H1 (cell line): ENCODE measurements around the gene PTPRR. TPM values are rescaled to one million over a fixed set of nuclear protein-coding genes. Genes with fewer than 3 reads are reported as not detected.

Source experiments
- CEBPB ChIP-seq: IDR thresholded peaks from 2 replicates; pipeline ENCODE4 v1.6.1; 2012; ENCODE audit warnings: low read depth, low read length
- CTCF ChIP-seq, 3 experiments: IDR thresholded peaks; 1 replicate in 2 of 3; 2 replicates in 1 of 3; pipeline versions ENCODE4 v1.5.1 to v1.6.1; 2011; ENCODE audit warnings: low read length in 3 of 3, mild to moderate bottlenecking in 3 of 3, inconsistent platforms in 2 of 3, low read depth in 1 of 3, moderate library complexity in 1 of 3; ENCODE audit not compliant: insufficient read depth in 1 of 3; ENCODE audit errors: control extremely low read depth in 1 of 3
- polyA plus RNA-seq, 7 experiments: library from polyadenylated mRNA; depleted of rRNA in 3 of 7; stranded (reverse) in 5 of 7; unstranded in 2 of 7; fragments of >200 nt in 5 of 7; fragments of 200-250 nt in 2 of 7; gene quantifications; 1 replicate in 5 of 7; 2 replicates in 1 of 7; 4 replicates in 1 of 7; pipeline versions ENCODE4 v1.2.1 to v1.2.3, GENCODE V29; 2011 to 2013; ENCODE audit warnings: missing spikeins in 2 of 7, mixed read lengths in 2 of 7
- total RNA-seq: library from RNA; stranded (reverse); fragmentation: NEBNext Ultra II Directional; extraction: Animal tissue kit (Norgen Biotek cat#: 25700); gene quantifications from 2 replicates; pipeline ENCODE4 v1.2.1, GENCODE V29; 2021

PTPRR gene
- total and polyA plus RNA-seq, 2 of the 8 experiments (the other 6 are each of a cell fraction or from before 2014, with no cell fraction given): 0.07 to 0.35 TPM

GRCh38 chr12:70683976-70684375 lies 236.6 kb downstream of the PTPRR start (continued):
- TF ChIP-seq CTCF (IDR thresholded peaks at IDR 0.05; ENCODE audit: control extremely low read depth in 1 of 3, insufficient read depth in 1 of 3, low read depth in 1 of 3, low read length in 3 of 3): no peak
- no peak for TF ChIP-seq CEBPB
- TF ChIP-seq, all 59 proteins: peak for 0
